CD14-positive monocyte (primary cell): ENCODE data around the gene GRID1. TPM values are rescaled to one million over a fixed set of nuclear protein-coding genes. Genes with fewer than 3 reads are reported as not detected.

ENCODE experiments used
- DNase-seq, 3 donors: peaks; one replicate each; pipeline ENCODE4 v3.0.0-alpha.2; 2011 to 2022
- H2AFZ ChIP-seq: 2 replicates; pipeline ENCODE4 v1.6.0; 2012; ENCODE audit warnings: mild to moderate bottlenecking, low read depth, low read length, inconsistent platforms; ENCODE audit not compliant: insufficient read depth, poor library complexity, severe bottlenecking
- H3K27ac ChIP-seq, 2 donors: 1 replicate in 1 of 2; 2 replicates in 1 of 2; pipeline ENCODE4 v1.5.1; 2012 to 2013; ENCODE audit warnings: low read length in 2 of 2, control low read depth in 1 of 2, inconsistent platforms in 1 of 2, low read depth in 1 of 2, mild to moderate bottlenecking in 1 of 2
- H3K27me3 ChIP-seq, 2 donors: one replicate each; pipeline versions ENCODE4 v1.6.0 to v1.6.1; 2011 to 2013; ENCODE audit warnings: low read length in 2 of 2; ENCODE audit not compliant: control insufficient read depth in 2 of 2, insufficient read depth in 2 of 2
- H3K36me3 ChIP-seq, 2 donors: replicated peaks in 1 of 2; 1 replicate in 1 of 2; 2 replicates in 1 of 2; pipeline versions ENCODE4 v1.5.1 to v1.6.1; 2012 to 2013; ENCODE audit warnings: low read length in 2 of 2, control low read depth in 1 of 2, inconsistent platforms in 1 of 2, mild to moderate bottlenecking in 1 of 2; ENCODE audit not compliant: insufficient read depth in 2 of 2, control insufficient read depth in 1 of 2
- H3K4me1 ChIP-seq, 2 donors: 1 replicate in 1 of 2; 2 replicates in 1 of 2; pipeline versions ENCODE4 v1.5.1 to v1.6.1; 2012 to 2013; ENCODE audit warnings: low read length in 2 of 2, control low read depth in 1 of 2, inconsistent platforms in 1 of 2, mild to moderate bottlenecking in 1 of 2, moderate library complexity in 1 of 2; ENCODE audit not compliant: insufficient read depth in 2 of 2, control insufficient read depth in 1 of 2
- H3K4me2 ChIP-seq: replicated peaks from 2 replicates; pipeline ENCODE3; 2012; ENCODE audit warnings: low read length, moderate library complexity, mild to moderate bottlenecking; ENCODE audit not compliant: poor library complexity, severe bottlenecking; ENCODE audit errors: extremely low read depth
- H3K4me3 ChIP-seq, 3 experiments: fragments of 200-600 bp in 1 of 3; sonication (generic) in 1 of 3; replicated peaks in 1 of 3; 1 replicate in 2 of 3; 2 replicates in 1 of 3; pipeline ENCODE4 v1.5.1; 2011 to 2013; ENCODE audit warnings: low read length in 3 of 3, mild to moderate bottlenecking in 3 of 3, control low read depth in 2 of 3, low read depth in 2 of 3, inconsistent platforms in 1 of 3, moderate library complexity in 1 of 3
- H3K79me2 ChIP-seq: 2 replicates; pipeline ENCODE4 v1.6.0; 2012; ENCODE audit warnings: mild to moderate bottlenecking, control low read depth, inconsistent platforms, low read length, moderate library complexity; ENCODE audit not compliant: insufficient read depth
- H3K9ac ChIP-seq: 2 replicates; pipeline ENCODE4 v1.6.0; 2017; ENCODE audit warnings: low read length, mild to moderate bottlenecking; ENCODE audit not compliant: insufficient read depth, poor library complexity, severe bottlenecking
- H3K9me3 ChIP-seq, 2 donors: replicated peaks in 1 of 2; 1 replicate in 1 of 2; 2 replicates in 1 of 2; pipeline versions ENCODE4 v1.5.1 to v1.6.1; 2012 to 2013; ENCODE audit warnings: low read length in 2 of 2, control low read depth in 1 of 2; ENCODE audit not compliant: control insufficient read depth in 1 of 2, insufficient read depth in 1 of 2
- H4K20me1 ChIP-seq: 2 replicates; pipeline ENCODE4 v1.6.0; 2012; ENCODE audit warnings: mild to moderate bottlenecking, low read length, control low read depth, moderate library complexity; ENCODE audit not compliant: insufficient read depth
- H3K27ac Mint-ChIP-seq, 7 donors: one replicate each; pipeline ENCODE4 v1.8.0; 2020; ENCODE audit warnings: mild to moderate bottlenecking in 7 of 7, mixed read lengths in 7 of 7, moderate library complexity in 6 of 7, inconsistent platforms in 2 of 7
- H3K27me3 Mint-ChIP-seq, 3 donors: one replicate each; pipeline ENCODE4 v1.8.0; 2021 to 2022; ENCODE audit warnings: low read depth in 3 of 3, mild to moderate bottlenecking in 3 of 3, mixed read lengths in 3 of 3, moderate library complexity in 3 of 3, inconsistent platforms in 1 of 3
- H3K36me3 Mint-ChIP-seq, 2 donors: one replicate each; pipeline ENCODE4 v1.8.0; 2020; ENCODE audit warnings: mixed read lengths in 2 of 2, inconsistent platforms in 1 of 2, mild to moderate bottlenecking in 1 of 2
- H3K4me1 Mint-ChIP-seq: one replicate; pipeline ENCODE4 v1.8.0; 2020; ENCODE audit warnings: mild to moderate bottlenecking, mixed read lengths
- H3K4me3 Mint-ChIP-seq, 2 donors: one replicate each; pipeline ENCODE4 v1.8.0; 2020; ENCODE audit warnings: mild to moderate bottlenecking in 2 of 2, mixed read lengths in 2 of 2, moderate library complexity in 1 of 2
- H3K9me3 Mint-ChIP-seq, 7 donors: one replicate each; pipeline ENCODE4 v1.8.0; 2020 to 2022; ENCODE audit warnings: mixed read lengths in 7 of 7, mild to moderate bottlenecking in 6 of 7, moderate library complexity in 6 of 7, inconsistent platforms in 2 of 7
- WGBS: methylation state at CpG from one replicate; pipeline ENCODE4 v1.1.5; 2013; ENCODE audit warnings: missing lambda C conversion rate; ENCODE audit not compliant: insufficient coverage; 5-methylcytosine and 5-hydroxymethylcytosine counted together
- intact Hi-C, 2 donors: fragments of 100-400 bp; cut with micrococcal nuclease; formaldehyde crosslinking; loops; one replicate each; pipeline versions ENCODE4 v1.15.0 to v1.15.1; 2023
- polyA plus RNA-seq, 3 donors: library from polyadenylated mRNA; depleted of rRNA in 1 of 3; unstranded in 2 of 3; stranded (reverse) in 1 of 3; fragments of 300-500 nt in 2 of 3; fragments of >200 nt in 1 of 3; fragmentation: Illumina TruSeq in 2 of 3; gene quantifications; 1 replicate in 2 of 3; 2 replicates in 1 of 3; pipeline ENCODE4 v1.2.3, GENCODE V29; 2012 to 2021
- TF ChIP-seq, protein P1 (sequence below): fragments of 200-600 bp; IDR thresholded peaks from one replicate; pipeline ENCODE4 v1.8.0; 2022; ENCODE audit warnings: antibody characterized with exemption, mild to moderate bottlenecking

GRID1 gene
- polyA plus RNA-seq, 3 donors: not detected

DNA sequence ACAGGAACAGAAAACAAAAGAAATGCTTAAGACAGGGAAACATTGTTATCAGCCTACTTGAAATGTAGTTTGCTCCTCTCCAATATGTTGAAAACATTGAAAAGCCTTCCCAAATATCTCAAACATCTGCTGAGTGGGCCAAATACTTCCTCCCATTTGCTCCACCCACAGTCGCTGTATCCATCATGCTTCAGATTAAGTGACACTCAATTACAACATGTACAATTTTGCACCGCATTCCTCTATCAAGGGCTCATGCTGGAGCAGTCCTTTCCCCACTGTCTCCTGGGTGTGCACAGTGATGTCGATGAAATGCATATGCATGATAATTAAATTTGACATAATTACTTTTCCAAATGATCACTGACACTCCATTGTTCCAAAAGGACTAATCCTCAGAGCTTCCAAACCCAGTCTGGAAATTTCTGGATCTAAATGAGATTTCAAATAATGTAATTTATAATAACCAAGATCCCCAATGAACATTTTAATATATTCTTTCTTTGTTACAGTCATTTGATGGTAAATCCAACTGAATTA, 604.6 kb downstream of the GRID1 start:
- no peak for DNase-seq
- Mint-ChIP-seq H3K36me3 (no peaks in the 10 kb centered on the region), H3K4me1 (no peaks in the 10 kb centered on the region), H3K27me3 (peaks cover 0 to 1% (median 0%) of the 10 kb centered on the region in 3 donors), H3K27ac (no peak overlapping the region), H3K4me3 (no peak overlapping the region), H3K9me3 (peaks cover 0 to 5% (median 0%) of the 10 kb centered on the region in 7 donors)
- Histone ChIP-seq H3K4me2 (no peak overlapping the region), H3K4me1 (no peaks in the 10 kb centered on the region), H3K4me3 (no peak overlapping the region), H3K9ac (no peak overlapping the region), H3K27me3 (no peaks in the 10 kb centered on the region), H3K9me3 (no peaks in the 10 kb centered on the region), H3K79me2 (no peaks in the 10 kb centered on the region), H4K20me1 (no peaks in the 10 kb centered on the region), H2AFZ (no peak overlapping the region), H3K27ac (no peak overlapping the region), H3K36me3 (no peaks in the 10 kb centered on the region)
- 92% methylated on average over 1 of the region's 3 CpGs for WGBS
- intact Hi-C loops: no loop called here
- TF ChIP-seq, protein P1, sequence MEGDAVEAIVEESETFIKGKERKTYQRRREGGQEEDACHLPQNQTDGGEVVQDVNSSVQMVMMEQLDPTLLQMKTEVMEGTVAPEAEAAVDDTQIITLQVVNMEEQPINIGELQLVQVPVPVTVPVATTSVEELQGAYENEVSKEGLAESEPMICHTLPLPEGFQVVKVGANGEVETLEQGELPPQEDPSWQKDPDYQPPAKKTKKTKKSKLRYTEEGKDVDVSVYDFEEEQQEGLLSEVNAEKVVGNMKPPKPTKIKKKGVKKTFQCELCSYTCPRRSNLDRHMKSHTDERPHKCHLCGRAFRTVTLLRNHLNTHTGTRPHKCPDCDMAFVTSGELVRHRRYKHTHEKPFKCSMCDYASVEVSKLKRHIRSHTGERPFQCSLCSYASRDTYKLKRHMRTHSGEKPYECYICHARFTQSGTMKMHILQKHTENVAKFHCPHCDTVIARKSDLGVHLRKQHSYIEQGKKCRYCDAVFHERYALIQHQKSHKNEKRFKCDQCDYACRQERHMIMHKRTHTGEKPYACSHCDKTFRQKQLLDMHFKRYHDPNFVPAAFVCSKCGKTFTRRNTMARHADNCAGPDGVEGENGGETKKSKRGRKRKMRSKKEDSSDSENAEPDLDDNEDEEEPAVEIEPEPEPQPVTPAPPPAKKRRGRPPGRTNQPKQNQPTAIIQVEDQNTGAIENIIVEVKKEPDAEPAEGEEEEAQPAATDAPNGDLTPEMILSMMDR: no peak

GRCh38 chr10:85741626-85742300, 624.8 kb downstream of the GRID1 start:
- Histone ChIP-seq H3K4me2 (no peak overlapping the region), H3K36me3 (no peaks in the 10 kb centered on the region), H3K4me3 (no peak overlapping the region), H3K27me3 (no peaks in the 10 kb centered on the region), H4K20me1 (no peaks in the 10 kb centered on the region), H3K27ac (no peak overlapping the region), H3K9me3 (peaks cover 0 to 4% of the 10 kb centered on the region in 2 donors), H3K79me2 (no peaks in the 10 kb centered on the region), H2AFZ (no peak overlapping the region), H3K9ac (no peak overlapping the region), H3K4me1 (no peaks in the 10 kb centered on the region)
- H3K4me1 Mint-ChIP-seq: no peaks in the 10 kb centered on the region
- WGBS: 55% methylated on average over 2 of the region's 5 CpGs
- no peaks in the 10 kb centered on the region for H3K36me3 Mint-ChIP-seq
- DNase-seq: no peak
- intact Hi-C loops: no loop called here
- H3K27me3 Mint-ChIP-seq: no peaks in the 10 kb centered on the region
- H3K27ac Mint-ChIP-seq: no peak overlapping the region
- H3K4me3 Mint-ChIP-seq: peak overlapping the region in 1 of 2 donors; percentile 52
- H3K9me3 Mint-ChIP-seq: peaks cover 0 to 6% (median 0%) of the 10 kb centered on the region in 7 donors
- TF ChIP-seq, protein P1: no peak
